ENCODE data around the gene FOLH1. TPM values are rescaled to one million over a fixed set of nuclear protein-coding genes. Genes with fewer than 3 reads are reported as not detected.
"Not testable (repeated sequence)": the region's sequence is repeated elsewhere in the genome, so short reads cannot be mapped to it uniquely, and the experiment has no call there.

Gene FOLH1
- total RNA-seq, 1 donor from 2014 or later, result not detected

GRCh38 chr11:49185597-49185996, 22.8 kb downstream of the FOLH1 start:
- peaks cover 10% of the 10 kb centered on the region for H3K9me3 Mint-ChIP-seq
- H3K27ac Mint-ChIP-seq (ENCODE audit: unreplicated experiment); H3K4me3 Mint-ChIP-seq; H3K4me1 Mint-ChIP-seq; H3K27me3 Mint-ChIP-seq (ENCODE audit: low read depth); H3K36me3 Mint-ChIP-seq (ENCODE audit: low read depth); DNase-seq (ENCODE audit: low read depth, low spot score): not testable (repeated sequence)

DNA sequence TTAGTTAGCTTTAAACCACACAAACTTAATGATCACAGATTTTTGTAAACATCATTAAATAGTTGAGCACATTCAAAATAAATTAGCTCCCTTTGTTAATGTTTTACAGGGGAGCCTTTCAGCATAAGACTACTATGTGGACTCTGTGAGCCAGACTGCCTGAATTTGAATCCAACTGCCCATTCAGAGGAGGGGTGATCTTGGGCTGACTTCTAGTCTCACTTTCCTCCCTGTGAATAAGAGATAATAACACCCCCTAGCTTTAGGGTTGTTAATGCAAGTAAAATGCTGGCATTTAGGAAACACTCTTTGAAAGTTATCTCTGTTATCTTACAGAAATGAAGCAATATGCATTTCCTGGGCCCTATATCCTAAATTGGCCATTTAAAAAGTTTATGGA, 23.6 kb downstream of the FOLH1 start:
- DNase-seq (ENCODE audit: low read depth, low spot score); H3K27me3 Mint-ChIP-seq (ENCODE audit: low read depth); H3K27ac Mint-ChIP-seq (ENCODE audit: unreplicated experiment); H3K4me3 Mint-ChIP-seq; H3K4me1 Mint-ChIP-seq; H3K36me3 Mint-ChIP-seq (ENCODE audit: low read depth): not testable (repeated sequence)
- peaks cover 13% of the 10 kb centered on the region for H3K9me3 Mint-ChIP-seq

DNA sequence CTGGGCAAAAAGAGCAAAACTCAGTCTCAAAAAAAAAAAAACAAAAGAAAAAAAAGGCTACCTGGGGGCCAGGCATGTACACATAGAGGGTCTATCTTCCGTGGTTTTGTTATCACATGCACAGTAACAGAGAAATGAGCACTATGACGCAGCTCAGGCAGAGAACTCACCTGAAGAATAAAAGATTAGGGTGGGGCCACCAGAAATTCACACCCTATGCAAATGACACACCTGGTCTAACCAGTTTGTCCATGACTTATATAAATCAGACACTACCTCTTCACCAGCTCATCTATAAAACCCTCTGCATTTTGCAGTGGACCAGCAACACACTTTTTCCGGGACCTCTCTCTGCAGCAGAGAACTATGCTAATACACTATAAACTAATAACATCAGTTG, 30.5 kb downstream of the FOLH1 start:
- H3K9me3 Mint-ChIP-seq, result peaks cover 15% of the 10 kb centered on the region
- H3K36me3 Mint-ChIP-seq (ENCODE audit: low read depth); DNase-seq (ENCODE audit: low read depth, low spot score); H3K27ac Mint-ChIP-seq (ENCODE audit: unreplicated experiment); H3K27me3 Mint-ChIP-seq (ENCODE audit: low read depth); H3K4me1 Mint-ChIP-seq; H3K4me3 Mint-ChIP-seq: not testable (repeated sequence)

DNA sequence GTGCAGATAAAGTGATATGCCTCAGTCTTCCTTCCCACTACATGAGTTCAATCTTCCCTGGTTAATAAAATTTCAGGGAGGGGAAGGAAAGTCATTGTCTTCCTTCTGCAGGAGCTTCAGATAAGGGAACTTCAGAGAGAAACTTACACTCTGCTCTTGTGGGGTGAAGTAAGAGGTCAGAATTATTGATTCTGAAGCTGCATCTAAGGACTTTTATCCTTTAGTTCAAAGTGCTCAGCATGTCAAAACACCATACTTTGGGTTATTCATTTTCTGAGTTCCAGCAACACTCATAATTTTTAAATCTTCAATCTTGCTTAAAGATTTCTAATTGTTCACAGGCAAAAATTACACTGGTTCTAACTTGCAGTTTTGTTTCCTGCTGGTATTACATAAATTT, 33.0 kb downstream of the FOLH1 start:
- H3K36me3 Mint-ChIP-seq (ENCODE audit: low read depth); H3K4me3 Mint-ChIP-seq; H3K27ac Mint-ChIP-seq (ENCODE audit: unreplicated experiment); H3K27me3 Mint-ChIP-seq (ENCODE audit: low read depth); H3K4me1 Mint-ChIP-seq; DNase-seq (ENCODE audit: low read depth, low spot score): not testable (repeated sequence)
- peaks cover 13% of the 10 kb centered on the region for H3K9me3 Mint-ChIP-seq

GRCh38 chr11:49174691-49175366, 33.6 kb downstream of the FOLH1 start:
- DNase-seq (ENCODE audit: low read depth, low spot score); H3K36me3 Mint-ChIP-seq (ENCODE audit: low read depth); H3K27me3 Mint-ChIP-seq (ENCODE audit: low read depth); H3K27ac Mint-ChIP-seq (ENCODE audit: unreplicated experiment); H3K4me3 Mint-ChIP-seq; H3K4me1 Mint-ChIP-seq: not testable (repeated sequence)
- H3K9me3 Mint-ChIP-seq, result peaks cover 10% of the 10 kb centered on the region

DNA sequence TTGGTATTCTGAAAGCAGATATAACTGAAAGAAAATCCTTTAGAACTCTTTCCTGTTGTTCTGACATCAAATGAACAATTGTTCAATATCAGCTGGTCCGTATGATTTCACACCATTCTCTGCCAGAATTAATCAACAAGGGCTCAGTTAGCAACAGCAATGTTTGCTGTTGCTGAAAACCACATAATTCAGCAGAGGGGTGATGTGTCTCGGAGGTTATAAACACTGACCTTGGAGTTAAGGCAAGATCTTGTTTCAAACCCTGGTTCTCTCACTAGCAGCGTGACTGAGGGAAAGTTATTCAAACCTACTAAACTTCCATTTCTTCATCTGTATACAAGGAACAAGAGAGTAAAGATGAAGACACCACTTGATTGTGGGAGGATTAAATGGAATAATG, 36.8 kb downstream of the FOLH1 start:
- DNase-seq (ENCODE audit: low read depth, low spot score); H3K36me3 Mint-ChIP-seq (ENCODE audit: low read depth); H3K27ac Mint-ChIP-seq (ENCODE audit: unreplicated experiment); H3K4me1 Mint-ChIP-seq; H3K27me3 Mint-ChIP-seq (ENCODE audit: low read depth); H3K9me3 Mint-ChIP-seq; H3K4me3 Mint-ChIP-seq: not testable (repeated sequence)

DNA sequence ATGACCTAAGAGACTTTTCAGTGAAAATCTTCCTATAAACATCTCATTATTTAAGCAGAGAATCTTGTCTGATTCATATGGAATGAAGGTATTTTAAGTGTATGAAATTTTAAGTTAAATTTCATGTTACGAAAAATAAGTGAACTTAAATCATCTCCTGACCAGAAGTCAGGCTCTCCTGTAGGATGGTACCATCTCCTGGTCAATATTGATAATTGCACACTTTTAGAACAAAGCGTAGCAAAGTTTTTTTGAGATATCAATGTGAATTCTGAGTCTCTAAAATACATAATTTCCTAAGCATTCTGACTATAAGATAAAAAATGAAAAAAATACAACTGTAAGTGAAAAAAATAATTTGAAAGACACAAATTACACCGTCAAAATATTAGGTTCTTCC, 38.8 kb downstream of the FOLH1 start:
- not testable (repeated sequence) for H3K4me3 Mint-ChIP-seq
- H3K9me3 Mint-ChIP-seq, result peaks cover 11% of the 10 kb centered on the region

DNA sequence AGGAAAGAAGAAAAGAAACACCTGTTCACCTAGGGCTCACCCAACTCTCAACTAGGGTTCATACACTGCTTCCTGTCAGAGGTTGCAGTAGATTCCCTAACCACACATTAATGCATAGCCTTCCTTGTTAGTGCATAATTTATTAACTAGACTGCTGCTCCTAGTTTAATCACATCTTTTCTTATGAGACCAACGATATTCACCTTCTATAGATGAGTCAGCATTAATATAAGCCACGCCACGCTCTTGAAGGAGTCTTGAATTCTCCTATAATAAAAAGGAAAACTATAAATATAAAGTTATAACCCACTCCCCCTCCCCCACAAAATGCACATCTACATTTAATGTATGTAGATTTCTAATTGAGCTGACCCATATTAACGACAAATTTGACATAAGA, 39.4 kb downstream of the FOLH1 start:
- DNase-seq (ENCODE audit: low read depth, low spot score); H3K4me1 Mint-ChIP-seq; H3K36me3 Mint-ChIP-seq (ENCODE audit: low read depth); H3K4me3 Mint-ChIP-seq; H3K27ac Mint-ChIP-seq (ENCODE audit: unreplicated experiment); H3K27me3 Mint-ChIP-seq (ENCODE audit: low read depth): not testable (repeated sequence)
- H3K9me3 Mint-ChIP-seq, result peaks cover 11% of the 10 kb centered on the region

More for the DNA sequence above, 38.8 kb downstream of the FOLH1 start:
- DNase-seq (ENCODE audit: low read depth, low spot score); H3K36me3 Mint-ChIP-seq (ENCODE audit: low read depth); H3K27ac Mint-ChIP-seq (ENCODE audit: unreplicated experiment); H3K27me3 Mint-ChIP-seq (ENCODE audit: low read depth); H3K4me1 Mint-ChIP-seq: not testable (repeated sequence)

- TF ChIP-seq, protein P1, sequence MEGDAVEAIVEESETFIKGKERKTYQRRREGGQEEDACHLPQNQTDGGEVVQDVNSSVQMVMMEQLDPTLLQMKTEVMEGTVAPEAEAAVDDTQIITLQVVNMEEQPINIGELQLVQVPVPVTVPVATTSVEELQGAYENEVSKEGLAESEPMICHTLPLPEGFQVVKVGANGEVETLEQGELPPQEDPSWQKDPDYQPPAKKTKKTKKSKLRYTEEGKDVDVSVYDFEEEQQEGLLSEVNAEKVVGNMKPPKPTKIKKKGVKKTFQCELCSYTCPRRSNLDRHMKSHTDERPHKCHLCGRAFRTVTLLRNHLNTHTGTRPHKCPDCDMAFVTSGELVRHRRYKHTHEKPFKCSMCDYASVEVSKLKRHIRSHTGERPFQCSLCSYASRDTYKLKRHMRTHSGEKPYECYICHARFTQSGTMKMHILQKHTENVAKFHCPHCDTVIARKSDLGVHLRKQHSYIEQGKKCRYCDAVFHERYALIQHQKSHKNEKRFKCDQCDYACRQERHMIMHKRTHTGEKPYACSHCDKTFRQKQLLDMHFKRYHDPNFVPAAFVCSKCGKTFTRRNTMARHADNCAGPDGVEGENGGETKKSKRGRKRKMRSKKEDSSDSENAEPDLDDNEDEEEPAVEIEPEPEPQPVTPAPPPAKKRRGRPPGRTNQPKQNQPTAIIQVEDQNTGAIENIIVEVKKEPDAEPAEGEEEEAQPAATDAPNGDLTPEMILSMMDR (conservative IDR thresholded peaks at IDR 0.05), result no peak
- H3K27me3 Mint-ChIP-seq (ENCODE audit: low read depth), result no peaks in the 10 kb centered on the region
- no peaks in the 10 kb centered on the region for H3K4me1 Mint-ChIP-seq
- peaks cover 2% of the 10 kb centered on the region for H3K9me3 Mint-ChIP-seq
- H3K36me3 Mint-ChIP-seq (ENCODE audit: low read depth), result no peaks in the 10 kb centered on the region
- no peak overlapping the region for H3K4me3 Mint-ChIP-seq
- no peak for DNase-seq (ENCODE audit: low read depth, low spot score)
- no peak overlapping the region for H3K27ac Mint-ChIP-seq (ENCODE audit: unreplicated experiment)
These were observed 57.2 kb downstream of the FOLH1 start for GRCh38 chr11:49151211-49151610.

- H3K4me1 Mint-ChIP-seq; H3K27me3 Mint-ChIP-seq (ENCODE audit: low read depth); H3K9me3 Mint-ChIP-seq; H3K36me3 Mint-ChIP-seq (ENCODE audit: low read depth); DNase-seq (ENCODE audit: low read depth, low spot score); H3K4me3 Mint-ChIP-seq; H3K27ac Mint-ChIP-seq (ENCODE audit: unreplicated experiment): not testable (repeated sequence)
These were observed 106.0 kb downstream of the FOLH1 start for GRCh38 chr11:49102356-49102755.

Other genes with a start within 250 kb of the FOLH1 start
- gene TRIM51G, start 224.7 kb downstream of the FOLH1 start, total RNA-seq, result not detected in 2 replicates
- gene TRIM49B, start 179.8 kb downstream of the FOLH1 start, total RNA-seq, result 0.32 TPM in 1 of 2 replicates, not detected in the other
- gene TRIM64C, start 149.5 kb downstream of the FOLH1 start, total RNA-seq, result not detected in 2 replicates

Measured in neural crest cell (in vitro differentiated cells).